Measurements from ENCODE around the gene TTC22. TPM values are rescaled to one million over a fixed set of nuclear protein-coding genes. Genes with fewer than 3 reads are reported as not detected.

Gene TTC22
- total RNA-seq, 1 experiment from 2014 or later: 0.63 TPM

DNA sequence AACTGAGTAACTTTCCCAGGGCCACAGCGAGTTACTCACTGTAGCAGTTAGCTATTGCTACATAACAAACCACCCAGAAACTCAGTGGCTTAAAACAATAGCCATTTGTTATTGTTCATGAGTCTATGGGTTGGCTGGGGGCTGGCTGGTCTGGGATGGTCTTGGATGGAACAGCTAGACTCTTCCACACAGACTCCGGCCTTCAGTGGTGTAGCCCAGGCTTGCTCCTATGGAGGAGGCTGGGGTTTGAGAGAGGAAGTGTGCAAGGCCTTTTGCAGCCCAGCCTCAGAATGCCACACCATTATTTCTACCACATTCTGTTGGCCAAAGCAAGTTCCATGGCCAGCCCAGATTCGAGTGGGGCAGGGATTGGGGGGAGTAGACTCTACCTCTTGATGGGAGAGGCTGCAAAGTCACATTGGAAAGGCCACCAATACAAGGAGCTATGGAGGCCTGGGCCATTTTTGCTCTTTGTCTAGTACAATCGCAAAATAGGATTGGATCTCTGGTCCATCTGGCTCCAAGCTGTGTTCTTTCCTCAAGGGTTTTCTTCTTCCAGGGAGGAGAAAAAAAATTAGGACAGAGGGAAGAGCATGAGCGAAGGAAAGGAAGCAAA lies 37.5 kb upstream of the TTC22 start:
- CTCF ChIA-PET: no interaction called here
- no peak overlapping the region for H3K4me3 Mint-ChIP-seq
- TF ChIP-seq KAT7 (CRISPR knock-in tag; IDR thresholded peaks at IDR 0.05; ENCODE audit: borderline replicate concordance) (no peak), GTF2I (CRISPR knock-in tag; conservative IDR thresholded peaks at IDR 0.05) (no peak), MXD4 (CRISPR knock-in tag; IDR thresholded peaks at IDR 0.05; ENCODE audit: borderline replicate concordance) (no peak)
- TF ChIP-seq, protein P1, sequence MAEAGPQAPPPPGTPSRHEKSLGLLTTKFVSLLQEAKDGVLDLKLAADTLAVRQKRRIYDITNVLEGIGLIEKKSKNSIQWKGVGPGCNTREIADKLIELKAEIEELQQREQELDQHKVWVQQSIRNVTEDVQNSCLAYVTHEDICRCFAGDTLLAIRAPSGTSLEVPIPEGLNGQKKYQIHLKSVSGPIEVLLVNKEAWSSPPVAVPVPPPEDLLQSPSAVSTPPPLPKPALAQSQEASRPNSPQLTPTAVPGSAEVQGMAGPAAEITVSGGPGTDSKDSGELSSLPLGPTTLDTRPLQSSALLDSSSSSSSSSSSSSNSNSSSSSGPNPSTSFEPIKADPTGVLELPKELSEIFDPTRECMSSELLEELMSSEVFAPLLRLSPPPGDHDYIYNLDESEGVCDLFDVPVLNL (CRISPR knock-in tag; IDR thresholded peaks at IDR 0.05; ENCODE audit: borderline replicate concordance, low read depth): no peak
- no peaks in the 10 kb centered on the region for H3K36me3 Mint-ChIP-seq
- POLR2A ChIA-PET: no interaction called here
- peaks cover 4% of the 10 kb centered on the region; the same call in 1 of the 2 replicates for H3K4me1 Mint-ChIP-seq
- H3K27me3 Mint-ChIP-seq (ENCODE audit: low read depth): peaks cover 4% of the 10 kb centered on the region
- DNase-seq (ENCODE audit: low spot score) (no peak), ATAC-seq (no peak)
- no peak overlapping the region for H3K27ac Mint-ChIP-seq
- no peaks in the 10 kb centered on the region for H3K9me3 Mint-ChIP-seq

DNA sequence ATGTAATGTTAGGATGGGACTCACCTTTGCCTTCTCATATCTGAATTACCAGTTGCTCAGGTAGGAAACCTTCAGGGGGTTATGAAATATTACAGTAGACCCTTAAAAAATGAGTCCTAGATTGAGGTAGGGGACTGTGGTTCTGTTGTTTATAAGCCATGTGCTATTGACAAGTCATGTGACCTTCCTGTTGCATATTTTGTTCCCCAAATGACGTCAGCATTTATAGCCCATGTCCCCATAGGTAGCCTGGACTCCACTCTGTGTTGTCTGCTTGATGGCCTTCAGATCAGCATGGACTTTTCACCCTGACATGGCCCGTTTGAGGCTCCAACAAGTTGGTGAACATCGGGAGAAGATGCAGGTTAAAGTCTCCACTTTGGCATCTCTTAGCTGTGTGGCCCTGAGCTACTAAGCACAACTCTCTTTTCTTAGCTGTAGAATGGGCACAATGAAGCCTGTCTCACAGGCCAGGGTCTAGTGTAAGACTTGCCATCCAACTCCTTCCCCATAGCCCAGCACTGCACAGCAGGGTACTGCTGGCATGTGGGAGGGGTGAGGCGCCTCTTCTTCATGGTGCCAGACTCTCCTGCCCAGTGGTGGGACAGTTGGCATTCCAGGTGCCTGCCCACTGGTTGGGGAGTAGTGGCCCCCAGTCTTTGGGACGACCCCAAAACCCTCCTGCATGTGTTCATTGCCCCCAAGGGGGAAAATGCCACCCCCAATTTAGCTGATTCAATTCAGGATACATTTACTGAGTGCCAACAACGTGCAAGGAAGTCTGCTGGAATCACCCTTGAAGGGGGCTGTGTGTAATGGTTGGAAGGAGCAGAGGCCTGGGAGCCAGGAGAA lies 36.1 kb upstream of the TTC22 start:
- POLR2A ChIA-PET: no interaction called here
- Mint-ChIP-seq H3K36me3 (no peaks in the 10 kb centered on the region), H3K27ac (no peak overlapping the region), H3K4me3 (no peak overlapping the region), H3K9me3 (no peaks in the 10 kb centered on the region), H3K4me1 (peaks cover 4% of the 10 kb centered on the region; the same call in 1 of the 2 replicates), H3K27me3 (ENCODE audit: low read depth) (peaks cover 4% of the 10 kb centered on the region)
- DNase-seq (ENCODE audit: low spot score) (no peak), ATAC-seq (no peak)
- TF ChIP-seq, protein P2, sequence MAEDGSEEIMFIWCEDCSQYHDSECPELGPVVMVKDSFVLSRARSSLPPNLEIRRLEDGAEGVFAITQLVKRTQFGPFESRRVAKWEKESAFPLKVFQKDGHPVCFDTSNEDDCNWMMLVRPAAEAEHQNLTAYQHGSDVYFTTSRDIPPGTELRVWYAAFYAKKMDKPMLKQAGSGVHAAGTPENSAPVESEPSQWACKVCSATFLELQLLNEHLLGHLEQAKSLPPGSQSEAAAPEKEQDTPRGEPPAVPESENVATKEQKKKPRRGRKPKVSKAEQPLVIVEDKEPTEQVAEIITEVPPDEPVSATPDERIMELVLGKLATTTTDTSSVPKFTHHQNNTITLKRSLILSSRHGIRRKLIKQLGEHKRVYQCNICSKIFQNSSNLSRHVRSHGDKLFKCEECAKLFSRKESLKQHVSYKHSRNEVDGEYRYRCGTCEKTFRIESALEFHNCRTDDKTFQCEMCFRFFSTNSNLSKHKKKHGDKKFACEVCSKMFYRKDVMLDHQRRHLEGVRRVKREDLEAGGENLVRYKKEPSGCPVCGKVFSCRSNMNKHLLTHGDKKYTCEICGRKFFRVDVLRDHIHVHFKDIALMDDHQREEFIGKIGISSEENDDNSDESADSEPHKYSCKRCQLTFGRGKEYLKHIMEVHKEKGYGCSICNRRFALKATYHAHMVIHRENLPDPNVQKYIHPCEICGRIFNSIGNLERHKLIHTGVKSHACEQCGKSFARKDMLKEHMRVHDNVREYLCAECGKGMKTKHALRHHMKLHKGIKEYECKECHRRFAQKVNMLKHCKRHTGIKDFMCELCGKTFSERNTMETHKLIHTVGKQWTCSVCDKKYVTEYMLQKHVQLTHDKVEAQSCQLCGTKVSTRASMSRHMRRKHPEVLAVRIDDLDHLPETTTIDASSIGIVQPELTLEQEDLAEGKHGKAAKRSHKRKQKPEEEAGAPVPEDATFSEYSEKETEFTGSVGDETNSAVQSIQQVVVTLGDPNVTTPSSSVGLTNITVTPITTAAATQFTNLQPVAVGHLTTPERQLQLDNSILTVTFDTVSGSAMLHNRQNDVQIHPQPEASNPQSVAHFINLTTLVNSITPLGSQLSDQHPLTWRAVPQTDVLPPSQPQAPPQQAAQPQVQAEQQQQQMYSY (CRISPR knock-in tag; IDR thresholded peaks at IDR 0.05): no peak
- TF ChIP-seq HMGA2 (CRISPR knock-in tag; IDR thresholded peaks at IDR 0.05) (no peak), FOXK1 (CRISPR knock-in tag; IDR thresholded peaks at IDR 0.05) (no peak), FOXP1 (CRISPR knock-in tag; IDR thresholded peaks at IDR 0.05; ENCODE audit: borderline replicate concordance) (no peak)
- CTCF ChIA-PET: no interaction called here

DNA sequence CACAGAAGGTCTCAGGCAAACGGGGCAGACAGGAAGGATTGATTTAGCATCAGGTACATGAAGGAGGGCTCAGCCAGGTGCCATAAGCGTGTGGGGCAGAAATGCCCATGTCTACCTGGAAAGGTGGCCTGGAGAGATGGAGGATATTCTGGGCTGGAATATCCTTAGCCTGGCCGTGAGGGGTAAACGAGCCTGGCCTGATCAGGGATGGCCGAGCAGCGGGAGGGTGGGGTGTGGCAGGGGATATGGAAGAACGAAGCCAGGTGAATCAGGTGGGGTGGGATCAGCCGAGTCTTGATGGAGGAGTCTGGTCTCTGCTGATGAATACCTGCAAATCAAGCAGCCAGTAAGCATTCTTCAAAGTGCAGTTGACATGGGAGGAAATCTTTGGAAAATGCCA lies 35.5 kb upstream of the TTC22 start:
- DNase-seq (ENCODE audit: low spot score) (no peak), ATAC-seq (no peak)
- peaks cover 4% of the 10 kb centered on the region for H3K27me3 Mint-ChIP-seq (ENCODE audit: low read depth)
- no peak overlapping the region for H3K4me3 Mint-ChIP-seq
- no peaks in the 10 kb centered on the region for H3K9me3 Mint-ChIP-seq
- peaks cover 4% of the 10 kb centered on the region; the same call in 1 of the 2 replicates for H3K4me1 Mint-ChIP-seq
- H3K36me3 Mint-ChIP-seq: no peaks in the 10 kb centered on the region
- POLR2A ChIA-PET: no interaction called here
- H3K27ac Mint-ChIP-seq: no peak overlapping the region
- CTCF ChIA-PET: no interaction called here
- TF ChIP-seq, protein P3, sequence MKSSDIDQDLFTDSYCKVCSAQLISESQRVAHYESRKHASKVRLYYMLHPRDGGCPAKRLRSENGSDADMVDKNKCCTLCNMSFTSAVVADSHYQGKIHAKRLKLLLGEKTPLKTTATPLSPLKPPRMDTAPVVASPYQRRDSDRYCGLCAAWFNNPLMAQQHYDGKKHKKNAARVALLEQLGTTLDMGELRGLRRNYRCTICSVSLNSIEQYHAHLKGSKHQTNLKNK (CRISPR knock-in tag; IDR thresholded peaks at IDR 0.05): no peak
- no peak for TF ChIP-seq SP1 (CRISPR knock-in tag; conservative IDR thresholded peaks at IDR 0.05)
- TF ChIP-seq CBFB (CRISPR knock-in tag; IDR thresholded peaks at IDR 0.05; ENCODE audit: low read depth): no peak
- TF ChIP-seq OVOL2 (CRISPR knock-in tag; IDR thresholded peaks at IDR 0.05; ENCODE audit: borderline replicate concordance): no peak
- TF ChIP-seq TEAD4 (CRISPR knock-in tag; IDR thresholded peaks at IDR 0.05): no peak
- TF ChIP-seq ZNF423 (CRISPR knock-in tag; IDR thresholded peaks at IDR 0.05): no peak
- TF ChIP-seq ESRRA (CRISPR knock-in tag; IDR thresholded peaks at IDR 0.05; ENCODE audit: borderline replicate concordance): no peak
- TF ChIP-seq, protein P4, sequence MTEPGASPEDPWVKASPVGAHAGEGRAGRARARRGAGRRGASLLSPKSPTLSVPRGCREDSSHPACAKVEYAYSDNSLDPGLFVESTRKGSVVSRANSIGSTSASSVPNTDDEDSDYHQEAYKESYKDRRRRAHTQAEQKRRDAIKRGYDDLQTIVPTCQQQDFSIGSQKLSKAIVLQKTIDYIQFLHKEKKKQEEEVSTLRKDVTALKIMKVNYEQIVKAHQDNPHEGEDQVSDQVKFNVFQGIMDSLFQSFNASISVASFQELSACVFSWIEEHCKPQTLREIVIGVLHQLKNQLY (CRISPR knock-in tag; IDR thresholded peaks at IDR 0.05): no peak
- TF ChIP-seq, protein P1 (CRISPR knock-in tag; IDR thresholded peaks at IDR 0.05; ENCODE audit: borderline replicate concordance, low read depth): no peak
- no peak for TF ChIP-seq ZNF396 (CRISPR knock-in tag; IDR thresholded peaks at IDR 0.05; ENCODE audit: borderline replicate concordance)
- TF ChIP-seq, protein P5, sequence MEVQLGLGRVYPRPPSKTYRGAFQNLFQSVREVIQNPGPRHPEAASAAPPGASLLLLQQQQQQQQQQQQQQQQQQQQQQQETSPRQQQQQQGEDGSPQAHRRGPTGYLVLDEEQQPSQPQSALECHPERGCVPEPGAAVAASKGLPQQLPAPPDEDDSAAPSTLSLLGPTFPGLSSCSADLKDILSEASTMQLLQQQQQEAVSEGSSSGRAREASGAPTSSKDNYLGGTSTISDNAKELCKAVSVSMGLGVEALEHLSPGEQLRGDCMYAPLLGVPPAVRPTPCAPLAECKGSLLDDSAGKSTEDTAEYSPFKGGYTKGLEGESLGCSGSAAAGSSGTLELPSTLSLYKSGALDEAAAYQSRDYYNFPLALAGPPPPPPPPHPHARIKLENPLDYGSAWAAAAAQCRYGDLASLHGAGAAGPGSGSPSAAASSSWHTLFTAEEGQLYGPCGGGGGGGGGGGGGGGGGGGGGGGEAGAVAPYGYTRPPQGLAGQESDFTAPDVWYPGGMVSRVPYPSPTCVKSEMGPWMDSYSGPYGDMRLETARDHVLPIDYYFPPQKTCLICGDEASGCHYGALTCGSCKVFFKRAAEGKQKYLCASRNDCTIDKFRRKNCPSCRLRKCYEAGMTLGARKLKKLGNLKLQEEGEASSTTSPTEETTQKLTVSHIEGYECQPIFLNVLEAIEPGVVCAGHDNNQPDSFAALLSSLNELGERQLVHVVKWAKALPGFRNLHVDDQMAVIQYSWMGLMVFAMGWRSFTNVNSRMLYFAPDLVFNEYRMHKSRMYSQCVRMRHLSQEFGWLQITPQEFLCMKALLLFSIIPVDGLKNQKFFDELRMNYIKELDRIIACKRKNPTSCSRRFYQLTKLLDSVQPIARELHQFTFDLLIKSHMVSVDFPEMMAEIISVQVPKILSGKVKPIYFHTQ (CRISPR knock-in tag; IDR thresholded peaks at IDR 0.05): no peak
- TF ChIP-seq CREM (CRISPR knock-in tag; IDR thresholded peaks at IDR 0.05): no peak
- no peak for TF ChIP-seq SMAD4 (CRISPR knock-in tag; IDR thresholded peaks at IDR 0.05)
- no peak for TF ChIP-seq ZNF121 (CRISPR knock-in tag; IDR thresholded peaks at IDR 0.05)
